IPS-15b (cell line): ENCODE data around the gene PARM1.
"Not testable (repeated sequence)": the region's sequence is repeated elsewhere in the genome, so short reads cannot be mapped to it uniquely, and the experiment has no call there.

Experiments used
- H3K27me3 ChIP-seq: one replicate; pipeline ENCODE4 v1.6.1; 2013; ENCODE audit warnings: low read length; ENCODE audit not compliant: control insufficient read depth, insufficient read depth
- H3K36me3 ChIP-seq: one replicate; pipeline ENCODE4 v1.6.1; 2013; ENCODE audit warnings: low read length; ENCODE audit not compliant: control insufficient read depth, insufficient read depth
- H3K4me1 ChIP-seq: one replicate; pipeline ENCODE4 v1.6.1; 2013; ENCODE audit warnings: mild to moderate bottlenecking, low read length; ENCODE audit not compliant: control insufficient read depth, insufficient read depth
- H3K4me3 ChIP-seq: one replicate; pipeline ENCODE4 v1.5.1; 2013; ENCODE audit warnings: low read depth, low read length
- H3K9ac ChIP-seq: one replicate; pipeline ENCODE4 v1.6.1; 2013; ENCODE audit warnings: low read depth, mild to moderate bottlenecking, low read length
- H3K9me3 ChIP-seq: one replicate; pipeline ENCODE4 v1.6.1; 2013; ENCODE audit warnings: mild to moderate bottlenecking, low read length; ENCODE audit not compliant: control insufficient read depth, insufficient read depth

PARM1 gene

GRCh38 chr4:74968456-74969164 is 35.7 kb downstream of the PARM1 start:
- no peaks in the 10 kb centered on the region for H3K9me3 ChIP-seq
- no peak overlapping the region for H3K4me3 ChIP-seq
- no peaks in the 10 kb centered on the region for H3K36me3 ChIP-seq
- H3K9ac ChIP-seq, result no peak overlapping the region
- H3K4me1 ChIP-seq, result no peaks in the 10 kb centered on the region
- no peaks in the 10 kb centered on the region for H3K27me3 ChIP-seq

- Histone ChIP-seq H3K4me3 (no peak overlapping the region), H3K9ac (no peak overlapping the region), H3K27me3 (no peaks in the 10 kb centered on the region), H3K36me3 (no peaks in the 10 kb centered on the region), H3K4me1 (no peaks in the 10 kb centered on the region), H3K9me3 (no peaks in the 10 kb centered on the region)
Observed at GRCh38 chr4:74969507-74970474, 36.9 kb downstream of the PARM1 start.

- Histone ChIP-seq H3K27me3 (no peaks in the 10 kb centered on the region), H3K9ac (no peak overlapping the region), H3K4me3 (no peak overlapping the region), H3K36me3 (no peaks in the 10 kb centered on the region), H3K9me3 (no peaks in the 10 kb centered on the region), H3K4me1 (no peaks in the 10 kb centered on the region)
Observed at GRCh38 chr4:74970577-74970976, 37.7 kb downstream of the PARM1 start.

- no peaks in the 10 kb centered on the region for H3K9me3 ChIP-seq
- H3K27me3 ChIP-seq, result no peaks in the 10 kb centered on the region
- H3K4me3 ChIP-seq, result no peak overlapping the region
- H3K36me3 ChIP-seq, result no peaks in the 10 kb centered on the region
- no peak overlapping the region for H3K9ac ChIP-seq
- H3K4me1 ChIP-seq, result no peaks in the 10 kb centered on the region
Observed at GRCh38 chr4:74971862-74972261, 38.9 kb downstream of the PARM1 start.

- no peaks in the 10 kb centered on the region for H3K36me3 ChIP-seq
- no peaks in the 10 kb centered on the region for H3K9me3 ChIP-seq
Observed at GRCh38 chr4:74975082-74975481, 42.2 kb downstream of the PARM1 start.

GRCh38 chr4:74975848-74976824 is 43.2 kb downstream of the PARM1 start:
- Histone ChIP-seq H3K4me1 (no peaks in the 10 kb centered on the region), H3K4me3 (no peak overlapping the region), H3K9ac (no peak overlapping the region), H3K36me3 (no peaks in the 10 kb centered on the region), H3K27me3 (no peaks in the 10 kb centered on the region), H3K9me3 (no peaks in the 10 kb centered on the region)

More at GRCh38 chr4:74975082-74975481, 42.2 kb downstream of the PARM1 start:
- H3K4me1 ChIP-seq, result no peaks in the 10 kb centered on the region
- no peak overlapping the region for H3K9ac ChIP-seq
- H3K4me3 ChIP-seq, result no peak overlapping the region
- no peaks in the 10 kb centered on the region for H3K27me3 ChIP-seq

GRCh38 chr4:74982546-74983252 is 49.8 kb downstream of the PARM1 start:
- Histone ChIP-seq H3K4me3 (no peak overlapping the region), H3K9ac (no peak overlapping the region), H3K36me3 (no peaks in the 10 kb centered on the region)

GRCh38 chr4:74983253-74983635 is 50.3 kb downstream of the PARM1 start:
- H3K4me1 ChIP-seq, result no peaks in the 10 kb centered on the region
- H3K9ac ChIP-seq, result no peak overlapping the region
- no peaks in the 10 kb centered on the region for H3K36me3 ChIP-seq
- no peaks in the 10 kb centered on the region for H3K9me3 ChIP-seq
- no peak overlapping the region for H3K4me3 ChIP-seq
- H3K27me3 ChIP-seq, result no peaks in the 10 kb centered on the region

More at GRCh38 chr4:74982546-74983252, 49.8 kb downstream of the PARM1 start:
- H3K4me1 ChIP-seq, result no peaks in the 10 kb centered on the region
- no peaks in the 10 kb centered on the region for H3K27me3 ChIP-seq
- no peaks in the 10 kb centered on the region for H3K9me3 ChIP-seq

GRCh38 chr4:74990276-74990875 is 57.5 kb downstream of the PARM1 start:
- no peak overlapping the region for H3K4me3 ChIP-seq
- H3K9me3 ChIP-seq, result no peaks in the 10 kb centered on the region
- H3K4me1 ChIP-seq, result no peaks in the 10 kb centered on the region
- H3K27me3 ChIP-seq, result no peaks in the 10 kb centered on the region
- H3K9ac ChIP-seq, result no peak overlapping the region
- no peaks in the 10 kb centered on the region for H3K36me3 ChIP-seq

- H3K27me3 ChIP-seq, H3K4me3 ChIP-seq, H3K36me3 ChIP-seq, H3K9ac ChIP-seq, H3K4me1 ChIP-seq, H3K9me3 ChIP-seq: not testable (repeated sequence)
Observed at GRCh38 chr4:74994436-74994835, 61.5 kb downstream of the PARM1 start.
